Chondrocyte (in vitro differentiated cells): ENCODE data around the gene GET4. TPM values are rescaled to one million over a fixed set of nuclear protein-coding genes. Genes with fewer than 3 reads are reported as not detected.

Experiments
- DNase-seq: peaks from one replicate; pipeline ENCODE4 v3.0.0; 2021; ENCODE audit warnings: mixed read lengths, low spot score
- H3K27ac Mint-ChIP-seq: one replicate; pipeline ENCODE4 v1.8.0; 2021; ENCODE audit warnings: mild to moderate bottlenecking, moderate library complexity, mixed read lengths; ENCODE audit not compliant: unreplicated experiment
- H3K27me3 Mint-ChIP-seq: 2 replicates; pipeline ENCODE4 v1.8.0; 2021; ENCODE audit warnings: low read depth, mixed read lengths
- H3K36me3 Mint-ChIP-seq: 2 replicates; pipeline ENCODE4 v1.8.0; 2021; ENCODE audit warnings: low read depth, mixed read lengths
- H3K4me1 Mint-ChIP-seq: 2 replicates; pipeline ENCODE4 v1.8.0; 2021; ENCODE audit warnings: low read depth, mild to moderate bottlenecking, mixed read lengths
- H3K4me3 Mint-ChIP-seq: one replicate; pipeline ENCODE4 v1.8.0; 2021; ENCODE audit warnings: mild to moderate bottlenecking, moderate library complexity, mixed read lengths; ENCODE audit not compliant: unreplicated experiment
- H3K9me3 Mint-ChIP-seq: 2 replicates; pipeline ENCODE4 v1.8.0; 2021; ENCODE audit warnings: low read depth, mixed read lengths
- CTCF ChIP-seq: fragments of 200-600 bp; sonication (generic); IDR thresholded peaks from 2 replicates; pipeline ENCODE4 v1.5.0; 2021; ENCODE audit warnings: antibody characterized with exemption, mild to moderate bottlenecking, moderate library complexity
- total RNA-seq: library from RNA; stranded (reverse); gene quantifications from 3 replicates; pipeline ENCODE4 v1.2.1, GENCODE V29; 2021

The GET4 gene
- total RNA-seq, 1 donor from 2014 or later: 28.0 TPM

- no peak for DNase-seq
- H3K27me3 Mint-ChIP-seq: peaks cover 4% of the 10 kb centered on the region
These were observed 25.2 kb downstream of the GET4 start for GRCh38 chr7:901388-902154.

DNA sequence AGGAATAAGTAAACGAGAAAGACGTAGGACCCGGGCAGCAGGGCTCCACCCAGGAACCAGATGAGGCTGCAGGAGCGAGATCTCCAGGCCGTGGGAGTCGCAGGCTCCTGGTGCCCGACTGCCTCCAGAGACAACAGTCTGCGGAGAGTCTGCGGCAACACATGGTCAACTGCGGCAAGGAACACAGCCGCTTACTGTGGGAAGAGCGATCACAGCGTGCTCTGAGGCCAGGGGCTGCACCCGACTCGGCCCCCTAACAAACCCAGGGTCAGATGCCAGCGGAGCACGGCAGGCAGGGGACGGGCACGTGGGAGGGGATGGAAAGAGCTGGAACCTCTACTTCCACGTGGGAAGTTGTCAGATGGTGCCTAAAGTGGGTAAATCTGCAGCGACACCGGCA lies 26.6 kb downstream of the GET4 start:
- no peak for TF ChIP-seq CTCF
- Mint-ChIP-seq H3K27ac (no peak overlapping the region), H3K36me3 (no peaks in the 10 kb centered on the region), H3K9me3 (no peaks in the 10 kb centered on the region), H3K27me3 (peaks cover 4% of the 10 kb centered on the region), H3K4me3 (no peak overlapping the region), H3K4me1 (peaks cover 4% of the 10 kb centered on the region)
- DNase-seq: no peak

More at GRCh38 chr7:901388-902154, 25.2 kb downstream of the GET4 start:
- no peak for TF ChIP-seq CTCF
- Mint-ChIP-seq H3K36me3 (peaks cover 2% of the 10 kb centered on the region), H3K4me1 (peaks cover 4% of the 10 kb centered on the region), H3K9me3 (no peaks in the 10 kb centered on the region), H3K4me3 (no peak overlapping the region), H3K27ac (no peak overlapping the region)

GRCh38 chr7:903921-904755 lies 27.8 kb downstream of the GET4 start:
- no peak for TF ChIP-seq CTCF

DNA sequence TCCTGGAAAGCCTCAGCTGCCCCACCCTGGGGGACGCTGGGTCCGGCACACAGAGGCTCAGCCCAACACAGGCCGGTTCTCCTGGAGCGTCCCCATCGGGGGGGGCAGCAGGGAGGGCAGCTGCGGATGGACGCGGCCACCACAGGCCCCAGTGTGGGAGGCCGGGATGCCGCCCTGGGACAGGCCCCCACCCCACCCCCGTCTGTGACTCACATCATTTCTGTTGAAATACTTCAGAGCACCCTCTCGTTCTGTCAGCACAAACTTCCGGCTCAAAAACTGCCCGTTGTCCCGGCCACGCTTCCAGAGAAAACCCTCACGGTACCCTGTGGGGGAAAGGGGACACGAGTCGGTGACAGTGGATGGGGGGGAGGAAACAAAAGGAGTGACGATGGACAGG lies 28.5 kb downstream of the GET4 start:
- H3K36me3 Mint-ChIP-seq: no peaks in the 10 kb centered on the region
- no peak overlapping the region for H3K27ac Mint-ChIP-seq
- peak overlapping the region; percentile 46 for H3K4me3 Mint-ChIP-seq
- no peaks in the 10 kb centered on the region for H3K9me3 Mint-ChIP-seq
- DNase-seq: no peak
- TF ChIP-seq CTCF: no peak
- H3K4me1 Mint-ChIP-seq: peaks cover 4% of the 10 kb centered on the region
- H3K27me3 Mint-ChIP-seq: peaks cover 4% of the 10 kb centered on the region

More at GRCh38 chr7:903921-904755, 27.8 kb downstream of the GET4 start:
- peaks cover 4% of the 10 kb centered on the region for H3K4me1 Mint-ChIP-seq
- no peaks in the 10 kb centered on the region for H3K9me3 Mint-ChIP-seq
- no peak overlapping the region for H3K4me3 Mint-ChIP-seq
- H3K36me3 Mint-ChIP-seq: no peaks in the 10 kb centered on the region
- H3K27ac Mint-ChIP-seq: no peak overlapping the region
- no peak for DNase-seq
- H3K27me3 Mint-ChIP-seq: peaks cover 4% of the 10 kb centered on the region

- no peak overlapping the region for H3K4me3 Mint-ChIP-seq
- peaks cover 4% of the 10 kb centered on the region for H3K27me3 Mint-ChIP-seq
- DNase-seq: no peak
- no peak for TF ChIP-seq CTCF
- no peak overlapping the region for H3K27ac Mint-ChIP-seq
- no peaks in the 10 kb centered on the region for H3K9me3 Mint-ChIP-seq
- peaks cover 4% of the 10 kb centered on the region for H3K4me1 Mint-ChIP-seq
- H3K36me3 Mint-ChIP-seq: no peaks in the 10 kb centered on the region
These were observed 30.4 kb downstream of the GET4 start for GRCh38 chr7:906776-907157.
